ENCODE results near the gene RNF157. TPM values are rescaled to one million over a fixed set of nuclear protein-coding genes. Genes with fewer than 3 reads are reported as not detected.

Gene RNF157
- total RNA-seq, 4 donors from 2014 or later, result 50.5 to 142 (median 85.3) TPM

DNA sequence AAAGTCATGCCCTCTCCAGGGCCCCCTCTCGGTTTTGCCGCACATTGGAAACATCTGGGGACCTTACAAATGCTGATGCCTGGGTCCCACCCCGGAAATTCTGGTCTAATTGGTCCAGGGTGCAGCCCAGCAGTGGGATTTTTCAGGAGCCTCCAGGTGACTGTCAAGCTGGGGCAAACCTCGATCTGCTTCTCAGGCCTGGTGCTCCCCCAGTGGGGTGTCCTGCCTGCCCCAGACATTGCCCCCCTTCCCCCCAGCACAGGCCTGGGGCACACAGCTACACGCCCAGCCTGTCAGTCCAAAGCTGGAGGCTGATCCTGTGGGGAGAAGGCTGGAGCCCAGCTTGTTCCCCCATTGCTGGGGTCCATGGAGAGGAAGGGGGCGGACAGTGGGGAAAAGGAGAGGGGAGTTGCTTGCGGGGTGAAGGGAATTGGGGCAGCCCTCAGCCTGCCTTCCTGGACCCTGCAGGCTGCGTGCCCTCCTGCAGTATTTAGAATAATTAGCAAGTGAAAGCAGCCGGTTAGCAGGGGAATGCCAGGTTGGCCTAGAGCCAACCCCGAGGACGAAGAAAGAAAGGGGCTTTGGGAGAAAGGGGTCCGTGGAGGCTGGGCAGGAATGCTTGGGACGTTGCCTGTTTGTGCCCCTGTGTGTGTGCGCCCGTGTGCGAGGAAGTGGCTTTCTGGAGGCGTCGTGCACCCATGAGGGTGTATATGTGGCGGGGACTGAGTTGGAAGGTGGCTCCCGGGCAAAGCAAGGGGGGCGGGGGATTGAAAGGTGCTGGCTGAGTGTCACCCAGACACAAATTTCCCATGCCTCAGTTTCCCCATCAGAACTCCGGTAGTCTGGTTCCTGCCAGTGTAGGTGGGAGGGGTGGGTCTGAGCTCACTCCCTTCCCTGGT lies 105.1 kb downstream of the RNF157 start:
- in situ Hi-C loops (cut with MboI; ENCODE audit: low sequenced_read_pairs in 4 of 4) (no loop called here), intact Hi-C loops (cut with DNase I; ENCODE audit: low total_unique reads) (no loop called here)
- peaks cover 66 to 83% (median 69%) of the 10 kb centered on the region in 3 donors for H3K27me3 ChIP-seq
- H3K4me1 ChIP-seq, result peaks cover under 1 to 9% of the 10 kb centered on the region in 2 donors
- no peak overlapping the region for H3K4me3 ChIP-seq
- no peaks in the 10 kb centered on the region for H3K36me3 ChIP-seq
- ATAC-seq, result no peak
- H3K27ac ChIP-seq, result no peak overlapping the region
- TF ChIP-seq, protein P1, sequence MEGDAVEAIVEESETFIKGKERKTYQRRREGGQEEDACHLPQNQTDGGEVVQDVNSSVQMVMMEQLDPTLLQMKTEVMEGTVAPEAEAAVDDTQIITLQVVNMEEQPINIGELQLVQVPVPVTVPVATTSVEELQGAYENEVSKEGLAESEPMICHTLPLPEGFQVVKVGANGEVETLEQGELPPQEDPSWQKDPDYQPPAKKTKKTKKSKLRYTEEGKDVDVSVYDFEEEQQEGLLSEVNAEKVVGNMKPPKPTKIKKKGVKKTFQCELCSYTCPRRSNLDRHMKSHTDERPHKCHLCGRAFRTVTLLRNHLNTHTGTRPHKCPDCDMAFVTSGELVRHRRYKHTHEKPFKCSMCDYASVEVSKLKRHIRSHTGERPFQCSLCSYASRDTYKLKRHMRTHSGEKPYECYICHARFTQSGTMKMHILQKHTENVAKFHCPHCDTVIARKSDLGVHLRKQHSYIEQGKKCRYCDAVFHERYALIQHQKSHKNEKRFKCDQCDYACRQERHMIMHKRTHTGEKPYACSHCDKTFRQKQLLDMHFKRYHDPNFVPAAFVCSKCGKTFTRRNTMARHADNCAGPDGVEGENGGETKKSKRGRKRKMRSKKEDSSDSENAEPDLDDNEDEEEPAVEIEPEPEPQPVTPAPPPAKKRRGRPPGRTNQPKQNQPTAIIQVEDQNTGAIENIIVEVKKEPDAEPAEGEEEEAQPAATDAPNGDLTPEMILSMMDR (IDR thresholded peaks at IDR 0.05 in 4 of 5, conservative IDR thresholded peaks at IDR 0.05 in 1 of 5), result no peak
- TF ChIP-seq POLR2A (IDR thresholded peaks at IDR 0.05), result no peak
- DNase-seq, result no peak
- no peaks in the 10 kb centered on the region for H3K9me3 ChIP-seq

DNA sequence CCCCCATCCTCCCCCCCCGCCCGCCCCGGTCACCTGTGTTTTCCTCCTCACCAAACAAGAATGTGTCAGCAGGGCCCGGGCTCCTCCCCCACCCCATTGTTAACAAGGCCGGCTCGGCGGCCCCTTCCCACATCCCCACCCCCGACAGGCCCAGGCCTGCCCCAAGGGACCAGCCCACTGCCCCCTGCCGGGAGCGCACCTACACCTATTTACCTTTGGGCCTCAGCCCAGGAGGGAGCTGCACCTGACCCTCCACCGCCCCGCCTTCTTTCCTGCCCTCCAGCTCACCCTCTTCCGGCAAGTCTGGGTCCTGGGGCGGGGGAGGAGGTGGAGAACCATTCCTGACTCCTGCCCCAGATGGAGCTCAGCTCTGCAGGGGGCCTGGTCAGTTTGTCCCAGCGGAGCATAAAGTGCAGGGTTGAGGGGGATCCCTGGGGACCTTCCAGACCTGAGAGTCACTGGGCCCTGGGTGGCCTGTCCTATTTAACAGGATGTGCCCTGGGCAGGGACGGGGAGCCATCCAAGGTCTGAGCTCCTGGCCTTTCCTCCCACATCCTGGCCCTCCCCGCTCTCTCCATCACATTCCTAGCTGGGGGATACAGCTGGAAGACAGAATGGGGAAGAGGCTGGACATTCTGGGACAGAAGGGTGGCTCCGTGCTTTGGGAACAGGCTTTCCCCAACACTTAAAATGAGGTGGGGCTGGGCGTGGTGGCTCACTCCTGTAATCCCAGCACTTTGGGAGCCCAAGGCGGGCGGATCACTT lies 107.5 kb downstream of the RNF157 start:
- peaks cover 42 to 59% (median 45%) of the 10 kb centered on the region in 3 donors for H3K27me3 ChIP-seq
- DNase-seq (no peak), ATAC-seq (no peak)
- intact Hi-C loops (cut with DNase I; ENCODE audit: low total_unique reads), result no loop called here
- TF ChIP-seq, protein P1 (IDR thresholded peaks at IDR 0.05 in 4 of 5, conservative IDR thresholded peaks at IDR 0.05 in 1 of 5), result no peak
- no peak for TF ChIP-seq POLR2A (IDR thresholded peaks at IDR 0.05)
- in situ Hi-C loops (cut with MboI; ENCODE audit: low sequenced_read_pairs in 4 of 4), result no loop called here
- H3K4me1 ChIP-seq, result peaks cover 0 to under 1% of the 10 kb centered on the region in 2 donors
- H3K9me3 ChIP-seq, result no peaks in the 10 kb centered on the region
- H3K36me3 ChIP-seq, result no peaks in the 10 kb centered on the region
- H3K27ac ChIP-seq, result no peak overlapping the region
- H3K4me3 ChIP-seq, result no peak overlapping the region

DNA sequence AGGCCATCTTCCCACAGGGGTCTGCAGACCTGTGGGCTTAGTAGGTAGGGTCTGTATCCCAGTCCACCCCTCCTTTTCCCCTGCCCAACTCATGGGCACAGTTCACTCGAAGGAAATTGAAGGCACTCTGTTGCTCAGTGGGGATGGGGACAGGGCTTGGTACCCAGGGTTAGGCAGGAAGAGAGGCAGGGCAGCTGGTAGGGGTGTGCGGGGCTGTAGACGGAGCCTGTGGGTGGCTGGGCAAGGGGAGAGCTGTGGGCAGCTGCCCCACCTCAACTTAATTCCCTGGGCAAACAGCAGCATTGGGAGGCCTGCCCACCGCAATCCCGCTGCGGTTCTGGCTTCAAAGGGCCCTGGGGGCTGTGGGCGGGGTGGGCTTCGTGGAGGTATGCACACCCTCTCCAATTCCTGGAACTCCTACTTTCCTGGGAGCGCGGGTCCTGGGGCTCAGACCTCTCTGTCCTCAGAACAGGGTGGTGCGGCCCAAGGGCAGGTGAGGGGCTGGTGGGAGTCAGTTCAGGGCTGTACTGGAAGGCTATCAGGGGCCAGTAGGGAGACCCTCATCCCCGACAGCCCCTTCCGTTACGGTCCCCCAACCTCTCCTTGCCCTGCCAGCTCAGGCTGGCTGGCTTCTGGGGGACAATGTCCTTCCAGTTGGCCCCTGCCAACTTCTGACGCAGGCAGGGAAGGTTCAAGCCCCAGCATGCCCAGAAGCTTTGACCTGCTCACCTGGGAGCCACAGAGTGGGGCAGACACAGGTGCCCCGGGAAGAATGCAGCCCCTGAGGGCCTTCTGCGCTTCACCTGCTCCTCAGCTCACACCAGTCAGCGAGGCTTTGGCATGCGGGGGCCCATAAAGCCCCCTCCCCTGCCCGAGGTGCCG lies 108.4 kb downstream of the RNF157 start:
- no peaks in the 10 kb centered on the region for H3K36me3 ChIP-seq
- ATAC-seq (no peak), DNase-seq (no peak)
- TF ChIP-seq, protein P1 (IDR thresholded peaks at IDR 0.05 in 4 of 5, conservative IDR thresholded peaks at IDR 0.05 in 1 of 5), result no peak
- intact Hi-C loops (cut with DNase I; ENCODE audit: low total_unique reads), result no loop called here
- no peak overlapping the region for H3K4me3 ChIP-seq
- in situ Hi-C loops (cut with MboI; ENCODE audit: low sequenced_read_pairs in 4 of 4), result no loop called here
- no peak overlapping the region for H3K27ac ChIP-seq
- no peaks in the 10 kb centered on the region for H3K9me3 ChIP-seq
- H3K4me1 ChIP-seq, result no peaks in the 10 kb centered on the region
- peaks cover 33 to 52% (median 37%) of the 10 kb centered on the region in 3 donors for H3K27me3 ChIP-seq

DNA sequence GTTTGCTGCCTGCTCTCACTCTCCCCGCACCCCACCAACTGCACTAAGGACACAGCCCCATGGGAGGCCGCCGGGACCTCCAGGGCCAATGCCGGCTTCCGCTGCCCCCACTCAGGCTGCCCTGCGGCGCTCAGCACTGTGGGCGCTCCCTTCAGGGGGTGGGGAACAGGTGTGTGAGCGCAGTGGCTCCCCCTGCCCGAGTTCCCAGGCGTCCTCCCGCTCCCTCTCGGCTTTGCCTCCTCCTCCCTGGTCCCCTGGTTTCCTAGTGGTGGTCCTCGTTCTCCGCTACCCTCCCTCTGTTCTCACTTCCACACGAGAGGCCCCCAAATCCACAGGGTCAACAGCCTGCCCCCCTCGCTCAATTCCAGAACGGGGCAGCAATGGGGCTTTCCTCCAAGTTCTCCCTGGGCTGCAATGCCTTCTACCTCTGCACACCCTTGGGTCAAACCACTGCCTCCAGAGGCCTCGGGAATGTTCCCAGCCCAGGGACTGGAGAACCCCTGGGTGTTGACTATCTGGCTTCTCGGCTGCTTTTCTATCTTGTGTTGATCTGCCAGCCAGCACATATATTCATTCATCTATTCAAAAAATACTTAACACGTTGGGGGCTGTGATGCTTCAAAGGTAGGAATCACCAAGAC lies 109.1 kb downstream of the RNF157 start:
- no peaks in the 10 kb centered on the region for H3K36me3 ChIP-seq
- H3K27me3 ChIP-seq, result peaks cover 27 to 45% (median 30%) of the 10 kb centered on the region in 3 donors
- intact Hi-C loops (cut with DNase I; ENCODE audit: low total_unique reads) (no loop called here), in situ Hi-C loops (cut with MboI; ENCODE audit: low sequenced_read_pairs in 4 of 4) (no loop called here)
- H3K9me3 ChIP-seq, result no peaks in the 10 kb centered on the region
- DNase-seq (no peak), ATAC-seq (peak in 1 of 2 donors; percentile 6)
- no peak for TF ChIP-seq POLR2A (IDR thresholded peaks at IDR 0.05)
- TF ChIP-seq, protein P1 (IDR thresholded peaks at IDR 0.05 in 4 of 5, conservative IDR thresholded peaks at IDR 0.05 in 1 of 5), result no peak
- no peaks in the 10 kb centered on the region for H3K4me1 ChIP-seq
- no peak overlapping the region for H3K4me3 ChIP-seq
- no peak overlapping the region for H3K27ac ChIP-seq

Data from gastrocnemius medialis (tissue), 4 donors.